Mesenchymal stem cell (in vitro differentiated cells and primary cell): ENCODE results near the gene PPP2R5E.
A peak's percentile ranks its signal among the peaks of the same experiment; 100 is the strongest.

Source experiments
- DNase-seq: peaks from one replicate; pipeline ENCODE4 v3.0.0-alpha.2; 2013
- H2AFZ ChIP-seq: one replicate; pipeline ENCODE4 v1.6.1; 2013; ENCODE audit warnings: low read depth, mild to moderate bottlenecking, control low read depth, inconsistent platforms, low read length, moderate library complexity
- H2AK5ac ChIP-seq: 2 replicates; pipeline ENCODE4 v1.6.1; 2013; ENCODE audit warnings: low read length, moderate library complexity, mild to moderate bottlenecking, inconsistent platforms; ENCODE audit not compliant: severe bottlenecking
- H2BK120ac ChIP-seq: one replicate; pipeline ENCODE4 v1.6.1; 2013; ENCODE audit warnings: low read depth, mild to moderate bottlenecking, inconsistent platforms, low read length, moderate library complexity
- H2BK12ac ChIP-seq, 2 experiments: one replicate each; pipeline ENCODE4 v1.6.1; 2013; ENCODE audit warnings: inconsistent platforms in 2 of 2, low read length in 2 of 2, mild to moderate bottlenecking in 2 of 2, moderate library complexity in 2 of 2, control low read depth in 1 of 2
- H2BK15ac ChIP-seq: one replicate; pipeline ENCODE4 v1.6.1; 2013; ENCODE audit warnings: mild to moderate bottlenecking, low read depth, inconsistent platforms; ENCODE audit not compliant: poor library complexity, severe bottlenecking
- H2BK5ac ChIP-seq: 2 replicates; pipeline ENCODE4 v1.6.1; 2013; ENCODE audit warnings: low read depth, mild to moderate bottlenecking, low read length, control low read depth, inconsistent platforms; ENCODE audit not compliant: poor library complexity, severe bottlenecking
- H3K14ac ChIP-seq, 2 experiments: one replicate each; pipeline ENCODE4 v1.6.1; 2013; ENCODE audit warnings: inconsistent platforms in 2 of 2, low read length in 2 of 2, control low read depth in 1 of 2, mild to moderate bottlenecking in 1 of 2, moderate library complexity in 1 of 2
- H3K18ac ChIP-seq, 2 experiments: one replicate each; pipeline ENCODE4 v1.6.1; 2013; ENCODE audit warnings: inconsistent platforms in 2 of 2, low read length in 2 of 2, control low read depth in 1 of 2, low read depth in 1 of 2, mild to moderate bottlenecking in 1 of 2
- H3K23ac ChIP-seq, 2 experiments: one replicate each; pipeline ENCODE4 v1.6.1; 2013; ENCODE audit warnings: inconsistent platforms in 2 of 2, low read length in 2 of 2, mild to moderate bottlenecking in 2 of 2, moderate library complexity in 2 of 2, control low read depth in 1 of 2
- H3K27ac ChIP-seq: 2 replicates; pipeline ENCODE4 v1.5.1; 2013; ENCODE audit warnings: mild to moderate bottlenecking, moderate library complexity, low read length, control low read depth, inconsistent platforms; ENCODE audit not compliant: poor library complexity, severe bottlenecking
- H3K27me3 ChIP-seq, 2 experiments: 2 replicates each; pipeline versions ENCODE4 v1.6.1 to v1.7.0; 2013; ENCODE audit warnings: low read length in 2 of 2, mild to moderate bottlenecking in 2 of 2, moderate library complexity in 2 of 2, control low read depth in 1 of 2, inconsistent platforms in 1 of 2; ENCODE audit not compliant: control insufficient read depth in 1 of 2, insufficient read depth in 1 of 2
- H3K36me3 ChIP-seq, 2 experiments: 2 replicates each; pipeline versions ENCODE4 v1.6.1 to v1.7.0; 2013; ENCODE audit warnings: low read length in 2 of 2, control low read depth in 1 of 2, inconsistent platforms in 1 of 2, low read depth in 1 of 2, mild to moderate bottlenecking in 1 of 2; ENCODE audit not compliant: insufficient read depth in 2 of 2, control insufficient read depth in 1 of 2
- H3K4ac ChIP-seq, 2 experiments: one replicate each; pipeline ENCODE4 v1.6.1; 2013; ENCODE audit warnings: inconsistent platforms in 2 of 2, low read length in 2 of 2, mild to moderate bottlenecking in 2 of 2, moderate library complexity in 2 of 2, control low read depth in 1 of 2, low read depth in 1 of 2
- H3K4me1 ChIP-seq: 2 replicates; pipeline ENCODE4 v1.6.1; 2013; ENCODE audit warnings: low read depth, low read length, control low read depth; ENCODE audit not compliant: control insufficient read depth, insufficient read depth
- H3K4me2 ChIP-seq: 2 replicates; pipeline ENCODE4 v1.6.1; 2013; ENCODE audit warnings: low read length, mild to moderate bottlenecking, inconsistent platforms; ENCODE audit not compliant: poor library complexity, severe bottlenecking
- H3K4me3 ChIP-seq, 2 experiments: 2 replicates each; pipeline versions ENCODE4 v1.5.1 to v1.7.0; 2013; ENCODE audit warnings: low read length in 2 of 2, mild to moderate bottlenecking in 2 of 2, control low read depth in 1 of 2, low read depth in 1 of 2; ENCODE audit not compliant: insufficient read depth in 1 of 2
- H3K79me1 ChIP-seq: replicated peaks from 2 replicates; pipeline ENCODE4 v1.6.1; 2013; ENCODE audit warnings: mild to moderate bottlenecking, control low read depth, low read length, inconsistent platforms; ENCODE audit not compliant: poor library complexity, severe bottlenecking
- H3K9ac ChIP-seq: 2 replicates; pipeline ENCODE4 v1.7.0; 2013; ENCODE audit warnings: mild to moderate bottlenecking, low read length, moderate library complexity
- H3K9me3 ChIP-seq: 2 replicates; pipeline ENCODE4 v1.7.0; 2013; ENCODE audit warnings: mild to moderate bottlenecking, low read length; ENCODE audit not compliant: control insufficient read depth
- H4K8ac ChIP-seq: one replicate; pipeline ENCODE4 v1.6.1; 2013; ENCODE audit warnings: inconsistent platforms, mild to moderate bottlenecking, low read length, moderate library complexity
- H4K91ac ChIP-seq: one replicate; pipeline ENCODE4 v1.6.1; 2013; ENCODE audit warnings: mild to moderate bottlenecking, low read length, inconsistent platforms
- WGBS: methylation state at CpG from one replicate; pipeline ENCODE4 v1.1.7; 2013; ENCODE audit warnings: mixed read lengths; 5-methylcytosine and 5-hydroxymethylcytosine counted together

PPP2R5E gene

GRCh38 chr14:63573581-63573980 is 30.4 kb upstream of the PPP2R5E start:
- no peaks in the 10 kb centered on the region for H3K27me3 ChIP-seq
- no peak overlapping the region for H3K18ac ChIP-seq
- H3K36me3 ChIP-seq, result no peaks in the 10 kb centered on the region
- no peaks in the 10 kb centered on the region for H3K79me1 ChIP-seq
- H2BK12ac ChIP-seq, result no peak overlapping the region
- H2BK15ac ChIP-seq, result no peak overlapping the region
- peak; percentile 60 for DNase-seq
- no peak overlapping the region for H2AK5ac ChIP-seq
- H2BK120ac ChIP-seq, result no peak overlapping the region
- H2BK5ac ChIP-seq, result no peak overlapping the region
- H3K9me3 ChIP-seq, result no peaks in the 10 kb centered on the region
- no peaks in the 10 kb centered on the region for H3K4me1 ChIP-seq
- H3K23ac ChIP-seq, result no peak overlapping the region
- no peak overlapping the region for H4K8ac ChIP-seq
- no CpG with 5 or more reads among the region's 4 CpGs for WGBS
- H3K4ac ChIP-seq, result no peak overlapping the region
- no peak overlapping the region for H3K4me3 ChIP-seq
- no peak overlapping the region for H3K14ac ChIP-seq
- H3K27ac ChIP-seq, result peak overlapping the region; percentile 28
- no peak overlapping the region for H4K91ac ChIP-seq
- H3K9ac ChIP-seq, result no peak overlapping the region
- no peak overlapping the region for H2AFZ ChIP-seq
- H3K4me2 ChIP-seq, result no peak overlapping the region

GRCh38 chr14:63565448-63565847 is 22.3 kb upstream of the PPP2R5E start:
- no peak overlapping the region for H3K14ac ChIP-seq
- H3K27me3 ChIP-seq, result peaks cover 3% of the 10 kb centered on the region in 2 experiments
- H3K18ac ChIP-seq, result no peak overlapping the region
- no peak overlapping the region for H2AK5ac ChIP-seq
- H3K9ac ChIP-seq, result no peak overlapping the region
- H3K4me2 ChIP-seq, result no peak overlapping the region
- no peak overlapping the region for H2BK15ac ChIP-seq
- H3K23ac ChIP-seq, result no peak overlapping the region
- no peak overlapping the region for H2BK120ac ChIP-seq
- no peaks in the 10 kb centered on the region for H3K79me1 ChIP-seq
- no peak overlapping the region for H3K4ac ChIP-seq
- H3K4me1 ChIP-seq, result peaks cover 3% of the 10 kb centered on the region
- H3K27ac ChIP-seq, result no peak overlapping the region
- no peak overlapping the region for H4K91ac ChIP-seq
- H2AFZ ChIP-seq, result no peak overlapping the region
- no peak for DNase-seq
- WGBS, result 100% methylated on average over 2 of the region's 3 CpGs
- no peak overlapping the region for H3K4me3 ChIP-seq
- no peaks in the 10 kb centered on the region for H3K36me3 ChIP-seq
- H2BK5ac ChIP-seq, result no peak overlapping the region
- no peak overlapping the region for H4K8ac ChIP-seq
- no peaks in the 10 kb centered on the region for H3K9me3 ChIP-seq
- H2BK12ac ChIP-seq, result no peak overlapping the region

GRCh38 chr14:63564318-63564717 is 21.1 kb upstream of the PPP2R5E start:
- peak overlapping the region; percentile 39 for H2AFZ ChIP-seq
- no CpG with 5 or more reads among the region's 1 CpG for WGBS
- no peak overlapping the region for H2AK5ac ChIP-seq
- H3K18ac ChIP-seq, result no peak overlapping the region
- no peak overlapping the region for H2BK15ac ChIP-seq
- H3K36me3 ChIP-seq, result no peaks in the 10 kb centered on the region
- H3K27me3 ChIP-seq, result peaks cover 3% of the 10 kb centered on the region in 2 experiments
- no peak overlapping the region for H3K4me2 ChIP-seq
- peak overlapping the region; percentile 51 for H3K9ac ChIP-seq
- no peak overlapping the region for H3K14ac ChIP-seq
- H2BK12ac ChIP-seq, result no peak overlapping the region
- no peak overlapping the region for H4K8ac ChIP-seq
- H4K91ac ChIP-seq, result no peak overlapping the region
- H2BK5ac ChIP-seq, result no peak overlapping the region
- H3K4ac ChIP-seq, result peak overlapping the region in 1 of 2 experiments; percentile 58
- no peak overlapping the region for H3K23ac ChIP-seq
- no peak overlapping the region for H3K4me3 ChIP-seq
- DNase-seq, result peak; percentile 32
- no peaks in the 10 kb centered on the region for H3K79me1 ChIP-seq
- peaks cover 3% of the 10 kb centered on the region for H3K4me1 ChIP-seq
- H3K27ac ChIP-seq, result no peak overlapping the region
- H3K9me3 ChIP-seq, result no peaks in the 10 kb centered on the region
- no peak overlapping the region for H2BK120ac ChIP-seq

- H3K27ac ChIP-seq, result no peak overlapping the region
- peaks cover 3% of the 10 kb centered on the region for H3K4me1 ChIP-seq
- 83% methylated on average over 7 of the region's 7 CpGs for WGBS
- H2BK120ac ChIP-seq, result no peak overlapping the region
- no peak overlapping the region for H3K4me3 ChIP-seq
- H3K9ac ChIP-seq, result no peak overlapping the region
- peaks cover 3% of the 10 kb centered on the region in 2 experiments for H3K27me3 ChIP-seq
- H2AFZ ChIP-seq, result no peak overlapping the region
- H4K8ac ChIP-seq, result no peak overlapping the region
- H3K23ac ChIP-seq, result no peak overlapping the region
- no peak overlapping the region for H3K4ac ChIP-seq
- H2AK5ac ChIP-seq, result no peak overlapping the region
- peak; percentile 84 for DNase-seq
- no peaks in the 10 kb centered on the region for H3K36me3 ChIP-seq
- no peak overlapping the region for H2BK12ac ChIP-seq
- H3K4me2 ChIP-seq, result no peak overlapping the region
- H3K9me3 ChIP-seq, result no peaks in the 10 kb centered on the region
- H2BK5ac ChIP-seq, result no peak overlapping the region
- no peak overlapping the region for H4K91ac ChIP-seq
- no peak overlapping the region for H3K18ac ChIP-seq
- H2BK15ac ChIP-seq, result no peak overlapping the region
- no peaks in the 10 kb centered on the region for H3K79me1 ChIP-seq
- no peak overlapping the region for H3K14ac ChIP-seq
Measured at GRCh38 chr14:63563370-63564026, 20.3 kb upstream of the PPP2R5E start.
